GM23338 (cell line): ENCODE measurements around the gene PPP1R2. TPM values are rescaled to one million over a fixed set of nuclear protein-coding genes. Genes with fewer than 3 reads are reported as not detected.

Source experiments
- ATAC-seq: fragments of 200-7000 bp; cut with Tn5 transposase; 3 replicates; pipeline ENCODE4 v1.9.1; 2020
- DNase-seq: peaks from one replicate; pipeline ENCODE4 v3.0.0-alpha.2; 2015; ENCODE audit warnings: low spot score
- H2AFZ ChIP-seq: fragments of 200-600 bp; sonication (generic); 2 replicates; pipeline ENCODE4 v1.8.0; 2016; ENCODE audit warnings: antibody characterized with exemption, mild to moderate bottlenecking, moderate library complexity
- H3F3A ChIP-seq: fragments of 200-600 bp; sonication (generic); replicated peaks from 2 replicates; pipeline ENCODE4 v1.8.0; 2017; ENCODE audit warnings: antibody characterized with exemption, mixed run types, low read depth
- H3K27ac ChIP-seq: fragments of 200-600 bp; sonication (generic); 2 replicates; pipeline ENCODE4 v1.6.1; 2016; ENCODE audit warnings: low read depth
- H3K27me3 ChIP-seq: fragments of 200-600 bp; sonication (generic); 2 replicates; pipeline ENCODE4 v1.8.0; 2016; ENCODE audit warnings: mild to moderate bottlenecking, mixed run types, moderate library complexity; ENCODE audit not compliant: insufficient read depth
- H3K36me3 ChIP-seq: fragments of 200-600 bp; sonication (generic); 2 replicates; pipeline ENCODE4 v1.8.0; 2016; ENCODE audit warnings: mild to moderate bottlenecking; ENCODE audit not compliant: insufficient read depth
- H3K4me1 ChIP-seq: fragments of 200-600 bp; sonication (generic); 2 replicates; pipeline ENCODE4 v1.8.0; 2016; ENCODE audit warnings: mild to moderate bottlenecking, moderate library complexity; ENCODE audit not compliant: insufficient read depth
- H3K4me2 ChIP-seq: fragments of 200-600 bp; sonication (generic); 2 replicates; pipeline ENCODE4 v1.7.1; 2017; ENCODE audit warnings: mixed run types
- H3K4me3 ChIP-seq: fragments of 200-600 bp; sonication (generic); 2 replicates; pipeline ENCODE4 v1.6.1; 2016; ENCODE audit warnings: mixed run types
- H3K79me2 ChIP-seq: fragments of 200-600 bp; sonication (generic); replicated peaks from 2 replicates; pipeline ENCODE4 v1.8.0; 2017; ENCODE audit warnings: mild to moderate bottlenecking; ENCODE audit not compliant: insufficient read depth
- H3K9me2 ChIP-seq: fragments of 200-600 bp; sonication (generic); 2 replicates; pipeline ENCODE4 v1.8.0; 2017; ENCODE audit not compliant: insufficient read depth
- H4K20me1 ChIP-seq: fragments of 200-600 bp; sonication (generic); replicated peaks from 2 replicates; pipeline ENCODE4 v1.8.0; 2017; ENCODE audit warnings: mild to moderate bottlenecking; ENCODE audit not compliant: insufficient read depth
- H3K27ac Mint-ChIP-seq: 2 replicates; pipeline ENCODE4 v1.8.0; 2020; ENCODE audit warnings: inconsistent platforms, mild to moderate bottlenecking, moderate library complexity, mixed read lengths
- H3K27me3 Mint-ChIP-seq: 3 replicates; pipeline ENCODE4 v1.8.0; 2022; ENCODE audit warnings: low read depth, mild to moderate bottlenecking, moderate library complexity, mixed read lengths, inconsistent platforms; ENCODE audit not compliant: insufficient read depth, poor library complexity
- H3K36me3 Mint-ChIP-seq: 3 replicates; pipeline ENCODE4 v1.8.0; 2021; ENCODE audit warnings: low read depth, mild to moderate bottlenecking, inconsistent platforms, moderate library complexity, mixed read lengths
- H3K4me1 Mint-ChIP-seq: 3 replicates; pipeline ENCODE4 v1.8.0; 2020; ENCODE audit warnings: mild to moderate bottlenecking, inconsistent platforms, mixed read lengths
- H3K4me3 Mint-ChIP-seq: 3 replicates; pipeline ENCODE4 v1.8.0; 2021; ENCODE audit warnings: moderate library complexity, mild to moderate bottlenecking, inconsistent platforms, mixed read lengths
- H3K9me3 Mint-ChIP-seq: 3 replicates; pipeline ENCODE4 v1.8.0; 2020; ENCODE audit warnings: moderate library complexity, mild to moderate bottlenecking, inconsistent platforms, mixed read lengths
- CREB1 ChIP-seq: fragments of 250-450 bp; sonication (Bioruptor Pico); IDR thresholded peaks from 2 replicates; pipeline ENCODE4 v1.5.0; 2020; ENCODE audit warnings: low read depth, mild to moderate bottlenecking, moderate library complexity
- EZH2 ChIP-seq: fragments of 200-600 bp; sonication (generic); IDR thresholded peaks from one replicate; pipeline ENCODE4 v1.8.0; 2017; ENCODE audit warnings: antibody characterized with exemption, mild to moderate bottlenecking, low read depth; ENCODE audit not compliant: unreplicated experiment
- EZH2phosphoT487 ChIP-seq: fragments of 200-600 bp; sonication (generic); IDR thresholded peaks from one replicate; pipeline ENCODE4 v1.8.1; 2018; ENCODE audit warnings: antibody characterized with exemption; ENCODE audit not compliant: unreplicated experiment
- NANOG ChIP-seq: IDR thresholded peaks from 2 replicates; pipeline ENCODE4 v1.6.1; 2016; ENCODE audit warnings: antibody characterized with exemption, borderline replicate concordance
- POLR2AphosphoS5 ChIP-seq: IDR thresholded peaks from 2 replicates; pipeline ENCODE4 v1.6.1; 2016; ENCODE audit warnings: antibody characterized with exemption, low read depth
- ZNF114 ChIP-seq: fragments of 250-450 bp; sonication (Bioruptor Pico); IDR thresholded peaks from 2 replicates; pipeline ENCODE4 v1.5.0; 2020; ENCODE audit warnings: mild to moderate bottlenecking, moderate library complexity
- ZNF331 ChIP-seq: fragments of 250-450 bp; sonication (Bioruptor Pico); IDR thresholded peaks from 2 replicates; pipeline ENCODE4 v1.5.0; 2020; ENCODE audit warnings: low read depth, mild to moderate bottlenecking, moderate library complexity
- polyA plus RNA-seq: library from polyadenylated mRNA; unstranded; fragments of >200 nt; fragmentation: Nextera tagmentation; extraction: Ambion mirVana; gene quantifications from 2 replicates; pipeline ENCODE4 v1.2.1, GENCODE V29; 2016
- total RNA-seq: library from RNA; depleted of rRNA; stranded (reverse); fragments of >200 nt; shearing (Covaris generic); gene quantifications from 2 replicates; pipeline ENCODE4 v1.2.3, GENCODE V29; 2014
- TF ChIP-seq, protein P1 (sequence below): IDR thresholded peaks from one replicate; pipeline ENCODE4 v1.6.1; 2018; ENCODE audit warnings: antibody characterized with exemption; ENCODE audit not compliant: unreplicated experiment
- TF ChIP-seq, protein P2 (sequence below): IDR thresholded peaks from 2 replicates; pipeline ENCODE4 v1.6.1; 2016; ENCODE audit warnings: antibody characterized with exemption
- TF ChIP-seq, protein P3 (sequence below), 2 experiments: fragments of 200-600 bp in 1 of 2; sonication (generic) in 1 of 2; conservative IDR thresholded peaks; 2 replicates each; pipeline versions ENCODE4 v1.5.1 to v1.6.1; 2016 to 2017; ENCODE audit warnings: antibody characterized with exemption in 2 of 2, low read depth in 2 of 2, mild to moderate bottlenecking in 2 of 2, moderate library complexity in 1 of 2

PPP1R2 gene
- total and polyA plus RNA-seq, 2 experiments from 2014 or later: 45.9 to 46.8 TPM

DNA sequence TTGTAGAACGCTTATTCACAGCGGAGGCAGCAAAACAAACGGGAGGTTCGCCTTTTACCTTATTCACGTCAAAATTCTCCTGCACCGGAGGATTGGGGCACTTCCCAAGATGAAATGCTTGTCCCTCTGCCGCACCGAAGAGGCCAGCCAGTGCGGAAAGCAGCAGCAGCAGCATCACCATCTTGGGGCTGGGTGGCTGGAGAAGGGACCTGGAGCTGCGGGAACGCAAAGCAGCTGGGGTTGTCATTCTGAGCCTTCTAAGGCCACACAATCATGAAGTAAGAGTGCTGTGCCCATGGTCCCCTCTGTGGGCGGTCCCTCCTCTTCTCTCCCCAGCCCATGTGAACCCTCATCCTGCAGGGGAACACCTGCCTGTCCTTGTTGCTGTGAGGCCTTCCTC is 36.2 kb upstream of the PPP1R2 start:
- H3K27me3 ChIP-seq: no peaks in the 10 kb centered on the region
- H3K27me3 Mint-ChIP-seq: peaks cover 7% of the 10 kb centered on the region
- no peak for DNase-seq

GRCh38 chr3:195578565-195578964 is 35.4 kb upstream of the PPP1R2 start:
- Histone ChIP-seq H3F3A (no peaks in the 10 kb centered on the region), H3K79me2 (no peaks in the 10 kb centered on the region), H3K4me2 (no peak overlapping the region), H3K27me3 (no peaks in the 10 kb centered on the region), H3K9me2 (no peaks in the 10 kb centered on the region), H3K36me3 (no peaks in the 10 kb centered on the region), H4K20me1 (no peaks in the 10 kb centered on the region), H2AFZ (0 out of 2 replicates have a peak overlapping the region, but pooled peaks have one; percentile 74), H3K27ac (no peak overlapping the region), H3K4me3 (no peak overlapping the region), H3K4me1 (peaks cover 11% of the 10 kb centered on the region; the same call in 1 of the 2 replicates)
- no peak for DNase-seq
- Mint-ChIP-seq H3K4me1 (peaks cover 8% of the 10 kb centered on the region), H3K27me3 (peaks cover 7% of the 10 kb centered on the region), H3K36me3 (no peaks in the 10 kb centered on the region), H3K9me3 (peaks cover 3% of the 10 kb centered on the region; the same call in 1 of the 3 replicates), H3K27ac (no peak overlapping the region; the same call in 1 of the 2 replicates), H3K4me3 (no peak overlapping the region)
- no peak for ATAC-seq
- TF ChIP-seq, protein P1, sequence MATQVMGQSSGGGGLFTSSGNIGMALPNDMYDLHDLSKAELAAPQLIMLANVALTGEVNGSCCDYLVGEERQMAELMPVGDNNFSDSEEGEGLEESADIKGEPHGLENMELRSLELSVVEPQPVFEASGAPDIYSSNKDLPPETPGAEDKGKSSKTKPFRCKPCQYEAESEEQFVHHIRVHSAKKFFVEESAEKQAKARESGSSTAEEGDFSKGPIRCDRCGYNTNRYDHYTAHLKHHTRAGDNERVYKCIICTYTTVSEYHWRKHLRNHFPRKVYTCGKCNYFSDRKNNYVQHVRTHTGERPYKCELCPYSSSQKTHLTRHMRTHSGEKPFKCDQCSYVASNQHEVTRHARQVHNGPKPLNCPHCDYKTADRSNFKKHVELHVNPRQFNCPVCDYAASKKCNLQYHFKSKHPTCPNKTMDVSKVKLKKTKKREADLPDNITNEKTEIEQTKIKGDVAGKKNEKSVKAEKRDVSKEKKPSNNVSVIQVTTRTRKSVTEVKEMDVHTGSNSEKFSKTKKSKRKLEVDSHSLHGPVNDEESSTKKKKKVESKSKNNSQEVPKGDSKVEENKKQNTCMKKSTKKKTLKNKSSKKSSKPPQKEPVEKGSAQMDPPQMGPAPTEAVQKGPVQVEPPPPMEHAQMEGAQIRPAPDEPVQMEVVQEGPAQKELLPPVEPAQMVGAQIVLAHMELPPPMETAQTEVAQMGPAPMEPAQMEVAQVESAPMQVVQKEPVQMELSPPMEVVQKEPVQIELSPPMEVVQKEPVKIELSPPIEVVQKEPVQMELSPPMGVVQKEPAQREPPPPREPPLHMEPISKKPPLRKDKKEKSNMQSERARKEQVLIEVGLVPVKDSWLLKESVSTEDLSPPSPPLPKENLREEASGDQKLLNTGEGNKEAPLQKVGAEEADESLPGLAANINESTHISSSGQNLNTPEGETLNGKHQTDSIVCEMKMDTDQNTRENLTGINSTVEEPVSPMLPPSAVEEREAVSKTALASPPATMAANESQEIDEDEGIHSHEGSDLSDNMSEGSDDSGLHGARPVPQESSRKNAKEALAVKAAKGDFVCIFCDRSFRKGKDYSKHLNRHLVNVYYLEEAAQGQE: no peak
- TF ChIP-seq CREB1 (CRISPR knock-in tag): no peak
- TF ChIP-seq, protein P2, sequence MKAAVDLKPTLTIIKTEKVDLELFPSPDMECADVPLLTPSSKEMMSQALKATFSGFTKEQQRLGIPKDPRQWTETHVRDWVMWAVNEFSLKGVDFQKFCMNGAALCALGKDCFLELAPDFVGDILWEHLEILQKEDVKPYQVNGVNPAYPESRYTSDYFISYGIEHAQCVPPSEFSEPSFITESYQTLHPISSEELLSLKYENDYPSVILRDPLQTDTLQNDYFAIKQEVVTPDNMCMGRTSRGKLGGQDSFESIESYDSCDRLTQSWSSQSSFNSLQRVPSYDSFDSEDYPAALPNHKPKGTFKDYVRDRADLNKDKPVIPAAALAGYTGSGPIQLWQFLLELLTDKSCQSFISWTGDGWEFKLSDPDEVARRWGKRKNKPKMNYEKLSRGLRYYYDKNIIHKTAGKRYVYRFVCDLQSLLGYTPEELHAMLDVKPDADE: no peak
- no peak for TF ChIP-seq NANOG
- TF ChIP-seq EZH2: no peak
- no peak for TF ChIP-seq POLR2AphosphoS5
- no peak for TF ChIP-seq ZNF114 (CRISPR knock-in tag)

More for the DNA sequence above, 36.2 kb upstream of the PPP1R2 start:
- Histone ChIP-seq H3K4me3 (no peak overlapping the region), H3F3A (no peaks in the 10 kb centered on the region), H3K27ac (no peak overlapping the region), H3K36me3 (no peaks in the 10 kb centered on the region), H3K79me2 (no peaks in the 10 kb centered on the region), H3K9me2 (no peaks in the 10 kb centered on the region), H3K4me2 (no peak overlapping the region), H3K4me1 (peaks cover 4% of the 10 kb centered on the region; the same call in 1 of the 2 replicates), H4K20me1 (no peaks in the 10 kb centered on the region), H2AFZ (peak overlapping the region; percentile 74; the same call in 1 of the 2 replicates)
- Mint-ChIP-seq H3K4me3 (no peak overlapping the region; the same call in 2 of the 3 replicates), H3K36me3 (no peaks in the 10 kb centered on the region), H3K27ac (no peak overlapping the region), H3K4me1 (peaks cover 4% of the 10 kb centered on the region; the same call in 2 of the 3 replicates), H3K9me3 (no peaks in the 10 kb centered on the region)
- ATAC-seq: no peak
- TF ChIP-seq ZNF331 (CRISPR knock-in tag): no peak
- no peak for TF ChIP-seq EZH2phosphoT487
- no peak for TF ChIP-seq ZNF114 (CRISPR knock-in tag)
- TF ChIP-seq, protein P1: no peak
- TF ChIP-seq EZH2: no peak
- TF ChIP-seq NANOG: no peak
- TF ChIP-seq, protein P3, sequence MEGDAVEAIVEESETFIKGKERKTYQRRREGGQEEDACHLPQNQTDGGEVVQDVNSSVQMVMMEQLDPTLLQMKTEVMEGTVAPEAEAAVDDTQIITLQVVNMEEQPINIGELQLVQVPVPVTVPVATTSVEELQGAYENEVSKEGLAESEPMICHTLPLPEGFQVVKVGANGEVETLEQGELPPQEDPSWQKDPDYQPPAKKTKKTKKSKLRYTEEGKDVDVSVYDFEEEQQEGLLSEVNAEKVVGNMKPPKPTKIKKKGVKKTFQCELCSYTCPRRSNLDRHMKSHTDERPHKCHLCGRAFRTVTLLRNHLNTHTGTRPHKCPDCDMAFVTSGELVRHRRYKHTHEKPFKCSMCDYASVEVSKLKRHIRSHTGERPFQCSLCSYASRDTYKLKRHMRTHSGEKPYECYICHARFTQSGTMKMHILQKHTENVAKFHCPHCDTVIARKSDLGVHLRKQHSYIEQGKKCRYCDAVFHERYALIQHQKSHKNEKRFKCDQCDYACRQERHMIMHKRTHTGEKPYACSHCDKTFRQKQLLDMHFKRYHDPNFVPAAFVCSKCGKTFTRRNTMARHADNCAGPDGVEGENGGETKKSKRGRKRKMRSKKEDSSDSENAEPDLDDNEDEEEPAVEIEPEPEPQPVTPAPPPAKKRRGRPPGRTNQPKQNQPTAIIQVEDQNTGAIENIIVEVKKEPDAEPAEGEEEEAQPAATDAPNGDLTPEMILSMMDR (conservative IDR thresholded peaks at IDR 0.05; ENCODE audit: low read depth in 2 of 2): no peak
